HT-29 (cell line): ENCODE results near the gene PRKG1. TPM values are rescaled to one million over a fixed set of nuclear protein-coding genes. Genes with fewer than 3 reads are reported as not detected.
"Not testable (repeated sequence)": the region's sequence is repeated elsewhere in the genome, so short reads cannot be mapped to it uniquely, and the experiment has no call there.

Experiments
- DNase-seq: peaks from one replicate; pipeline ENCODE4 v3.0.0-alpha.2; 2015; ENCODE audit warnings: low spot score
- total RNA-seq: library from RNA; depleted of rRNA; stranded (reverse); fragments of >200 nt; shearing (Covaris generic); gene quantifications from 2 replicates; pipeline ENCODE4 v1.2.3, GENCODE V29; 2014

Gene PRKG1
- total RNA-seq, 1 experiment from 2014 or later = not detected

DNA sequence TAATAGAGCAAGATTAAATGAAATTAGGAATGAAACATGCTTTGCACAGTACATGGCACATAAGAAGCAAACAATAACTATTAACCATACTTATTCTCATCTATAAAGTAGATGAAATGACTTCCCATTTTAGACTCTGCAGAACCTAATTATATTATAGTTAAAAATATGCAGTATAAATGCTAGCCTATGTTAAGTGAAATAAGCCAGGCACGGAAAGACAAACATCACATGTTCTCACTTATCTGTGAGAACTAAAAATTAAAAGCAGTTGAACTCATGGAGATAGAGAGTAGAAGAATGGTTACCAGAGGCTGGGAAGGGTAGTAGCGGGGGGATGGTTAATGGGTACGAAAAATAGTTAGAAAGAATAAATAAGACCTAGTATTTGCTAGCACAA lies 247.0 kb downstream of the PRKG1 start:
- no peak for DNase-seq

DNA sequence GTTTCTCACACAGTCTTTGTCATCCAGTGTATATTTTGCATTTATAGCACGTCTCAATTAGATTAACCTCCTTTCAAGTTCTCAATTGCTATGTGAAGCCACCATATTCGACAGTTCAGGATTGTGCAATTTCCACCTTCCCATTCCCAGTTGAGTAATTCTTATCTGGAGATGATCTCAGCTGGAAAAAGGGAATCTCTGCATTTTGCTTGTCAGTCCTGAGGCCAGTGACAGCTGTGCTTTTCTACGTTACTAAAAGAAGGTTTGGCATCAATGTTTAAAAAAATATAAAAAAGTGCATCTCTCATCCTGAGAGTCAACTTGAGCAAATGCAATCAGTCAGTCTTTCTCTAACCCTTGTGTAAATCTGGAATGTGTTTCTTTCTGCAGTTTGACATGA lies 247.7 kb downstream of the PRKG1 start:
- no peak for DNase-seq

DNA sequence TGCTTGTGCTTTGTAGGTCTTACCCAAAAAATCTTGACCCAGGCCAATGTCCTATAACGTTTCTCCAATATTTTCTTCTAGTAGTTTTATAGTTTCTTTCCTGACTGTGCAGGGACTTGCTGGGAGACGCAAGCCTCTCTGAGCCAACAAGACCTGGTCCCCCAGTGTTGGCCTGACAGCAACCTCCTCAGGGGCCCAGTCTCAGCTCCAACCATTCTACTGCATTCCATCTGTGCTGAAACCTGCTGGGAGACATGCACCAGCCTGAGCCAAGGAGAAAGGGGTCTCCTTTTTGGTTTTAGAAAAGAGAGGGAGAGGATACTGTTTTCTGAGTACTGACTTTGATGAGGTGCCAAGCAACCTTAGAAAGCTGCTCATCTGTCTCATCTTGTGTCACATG lies 251.4 kb downstream of the PRKG1 start:
- DNase-seq = no peak

DNA sequence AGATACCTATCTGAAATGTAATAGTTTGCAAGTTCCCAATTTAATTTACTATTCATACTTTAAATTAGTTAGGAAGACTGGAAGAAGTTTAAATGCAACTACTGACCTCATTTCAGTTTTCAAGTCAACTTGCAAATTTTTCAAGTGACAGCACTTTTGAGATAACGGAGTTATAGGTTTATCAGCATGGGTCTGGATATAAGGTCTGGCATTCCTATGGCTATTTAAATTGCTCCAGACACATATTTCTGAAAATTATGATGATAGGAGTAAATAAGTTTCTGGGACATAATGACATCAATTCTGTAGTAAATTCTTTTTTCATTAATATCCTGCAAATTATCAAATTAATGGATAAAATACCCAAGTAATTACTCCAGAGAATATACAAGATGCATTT lies 251.9 kb downstream of the PRKG1 start:
- no peak for DNase-seq

DNA sequence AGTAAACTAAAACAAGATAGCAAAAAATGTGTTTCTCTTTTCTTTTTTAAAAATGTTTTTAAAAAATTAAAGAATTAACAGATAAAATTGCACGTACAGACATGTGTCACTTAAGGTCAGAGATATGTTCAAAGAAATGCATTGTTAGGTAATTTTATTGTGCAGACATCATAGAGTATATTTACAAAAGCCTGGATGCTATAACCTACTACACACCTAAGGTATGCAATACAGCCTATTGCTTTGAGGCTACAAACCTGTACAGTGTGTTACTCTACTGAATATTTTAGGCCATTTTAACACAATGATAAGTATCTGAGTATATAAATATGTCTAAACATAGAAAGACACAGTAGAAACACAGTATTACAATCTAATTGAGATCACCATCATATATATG lies 253.1 kb downstream of the PRKG1 start:
- no peak for DNase-seq

DNA sequence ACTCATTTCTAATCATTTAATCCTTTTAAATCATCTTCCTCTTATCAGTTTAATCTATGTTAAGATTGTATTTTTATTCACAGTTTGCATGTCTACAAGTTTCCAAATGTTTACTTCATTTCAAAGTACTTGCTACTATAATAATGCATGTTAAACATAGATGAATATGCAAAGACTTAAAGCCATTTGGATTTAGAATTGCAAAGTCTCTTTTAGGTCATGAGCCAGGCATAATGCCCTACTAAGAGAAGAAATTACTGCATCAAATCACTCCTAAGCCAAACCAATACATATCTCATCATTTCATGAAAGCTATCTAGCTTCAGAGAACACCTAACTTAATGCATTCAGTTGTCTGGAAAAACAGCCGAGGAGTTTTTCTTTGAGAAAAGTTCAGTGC lies 266.1 kb downstream of the PRKG1 start:
- DNase-seq = no peak

DNA sequence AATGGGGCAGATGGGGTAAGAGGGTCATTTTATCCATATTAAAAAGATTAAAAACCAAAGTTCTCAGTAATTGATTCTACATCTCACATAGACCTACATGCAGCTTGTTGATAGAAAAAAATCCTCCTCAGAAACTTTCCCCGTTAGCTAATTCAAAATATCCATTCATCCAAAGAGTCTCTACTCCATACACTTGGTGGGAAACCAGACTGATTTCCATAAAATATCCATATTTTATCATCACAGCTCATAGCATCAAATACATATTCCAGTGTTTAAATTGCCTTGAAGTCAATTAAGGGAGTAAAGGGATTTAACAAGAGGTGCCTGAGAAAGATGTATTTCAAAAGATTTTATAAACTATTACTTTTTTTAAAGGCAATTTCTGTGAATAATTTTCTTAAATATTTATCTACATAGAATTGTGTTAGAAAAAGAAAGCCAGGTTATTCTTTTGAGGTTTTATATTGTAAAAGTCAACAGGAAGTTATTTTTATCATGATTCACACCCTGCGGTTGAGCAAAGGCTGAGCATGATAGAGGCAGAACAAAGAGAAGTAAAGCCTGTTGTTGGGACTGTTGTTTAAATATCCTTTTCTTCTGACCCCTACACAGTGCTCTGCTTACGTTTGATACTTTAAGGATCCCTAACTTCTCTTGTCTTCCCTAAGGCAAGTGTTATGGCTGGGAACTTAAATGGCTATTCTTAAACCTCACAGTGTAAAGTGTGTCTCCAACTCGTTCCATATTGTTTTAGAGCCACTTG lies 266.7 kb downstream of the PRKG1 start:
- DNase-seq = no peak

DNA sequence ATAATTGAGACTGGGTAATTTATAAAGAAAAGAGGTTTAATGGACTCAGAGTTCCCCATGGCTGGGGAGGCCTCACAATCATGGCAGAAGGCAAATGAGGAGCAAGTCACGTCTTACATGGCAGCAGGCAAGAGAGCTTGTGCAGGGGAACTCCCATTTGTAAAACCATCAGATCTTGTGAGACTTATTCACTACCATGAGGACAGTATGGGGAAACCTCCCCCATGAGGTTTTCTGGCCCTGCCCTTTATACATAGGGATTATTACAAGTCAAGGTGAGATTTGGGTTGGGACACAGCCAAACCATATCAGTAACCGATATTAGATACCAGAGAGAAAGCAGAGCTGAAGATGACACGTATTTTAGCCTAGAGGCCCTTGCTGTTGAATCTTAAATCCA lies 267.5 kb downstream of the PRKG1 start:
- DNase-seq = not testable (repeated sequence)

DNA sequence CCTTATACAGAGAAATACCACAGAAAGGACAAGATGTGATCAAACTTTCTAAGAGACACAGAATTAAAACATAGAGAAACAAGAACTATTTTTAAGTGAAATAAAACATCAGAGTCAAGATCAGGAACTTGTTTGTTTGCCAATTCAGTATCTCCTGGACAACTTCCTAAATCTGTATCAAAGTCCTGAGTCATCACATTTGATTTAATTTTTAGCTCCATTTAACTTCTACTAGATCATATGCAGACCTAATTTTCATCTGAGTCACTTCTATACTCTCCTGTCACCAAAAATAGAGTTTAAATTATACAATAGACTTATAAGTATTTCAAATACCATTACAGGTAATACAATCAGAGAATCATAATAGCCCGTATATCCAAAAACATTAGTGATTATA lies 268.1 kb downstream of the PRKG1 start:
- DNase-seq = no peak

DNA sequence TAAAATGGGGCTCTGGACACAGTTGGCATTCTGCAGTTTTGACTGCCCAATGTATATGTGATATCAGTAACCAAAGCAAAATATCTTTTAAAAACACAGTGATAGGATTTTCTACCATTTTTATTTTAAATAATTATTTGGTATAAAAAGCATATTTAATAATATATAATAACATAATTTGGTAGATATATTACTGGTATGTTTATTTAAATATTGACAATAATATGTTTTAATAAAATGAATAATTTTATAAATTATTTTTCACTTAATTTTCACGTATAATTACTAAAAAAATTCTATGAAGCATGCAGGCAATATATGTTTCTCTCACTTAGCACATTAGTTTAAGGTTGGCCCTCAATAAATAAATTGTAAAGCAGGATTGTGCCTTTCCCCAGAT lies 269.1 kb downstream of the PRKG1 start:
- DNase-seq = no peak

DNA sequence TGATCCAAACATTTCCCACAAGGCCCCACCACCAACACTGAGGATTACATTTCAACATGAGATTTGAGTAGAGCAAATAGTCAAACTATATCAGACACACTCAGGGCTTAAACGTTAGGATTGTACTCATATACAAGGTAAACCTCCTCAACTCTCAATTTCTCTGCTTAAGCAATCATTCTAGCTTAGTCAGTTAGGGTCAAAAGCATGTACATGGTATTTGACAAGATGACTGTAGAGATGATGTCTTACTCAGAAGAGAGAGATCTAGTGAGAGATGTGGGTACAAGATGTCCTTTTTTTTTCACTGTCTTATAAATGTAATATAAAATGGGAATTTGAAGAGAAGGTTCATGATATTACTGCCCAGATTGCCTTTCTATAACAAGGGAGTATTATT lies 270.1 kb downstream of the PRKG1 start:
- no peak for DNase-seq

DNA sequence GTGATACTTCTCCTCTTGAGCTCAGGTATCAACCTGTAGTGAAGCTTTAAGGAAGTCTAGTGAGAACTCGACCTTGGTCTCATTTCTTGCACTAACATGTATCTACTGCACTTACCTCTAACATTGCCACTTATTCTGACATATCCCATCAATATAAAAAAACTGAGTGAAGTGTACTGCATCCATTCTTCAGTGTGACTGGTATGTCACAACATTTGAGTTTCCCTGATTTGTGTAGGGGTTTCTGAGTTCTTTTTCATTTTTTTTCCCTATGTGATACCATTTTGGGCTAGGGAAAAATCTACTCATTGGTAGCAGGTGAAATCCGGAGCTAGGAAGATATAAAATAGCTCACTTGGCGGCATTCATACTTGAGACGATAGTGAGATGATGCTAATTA lies 274.3 kb downstream of the PRKG1 start:
- DNase-seq = no peak

DNA sequence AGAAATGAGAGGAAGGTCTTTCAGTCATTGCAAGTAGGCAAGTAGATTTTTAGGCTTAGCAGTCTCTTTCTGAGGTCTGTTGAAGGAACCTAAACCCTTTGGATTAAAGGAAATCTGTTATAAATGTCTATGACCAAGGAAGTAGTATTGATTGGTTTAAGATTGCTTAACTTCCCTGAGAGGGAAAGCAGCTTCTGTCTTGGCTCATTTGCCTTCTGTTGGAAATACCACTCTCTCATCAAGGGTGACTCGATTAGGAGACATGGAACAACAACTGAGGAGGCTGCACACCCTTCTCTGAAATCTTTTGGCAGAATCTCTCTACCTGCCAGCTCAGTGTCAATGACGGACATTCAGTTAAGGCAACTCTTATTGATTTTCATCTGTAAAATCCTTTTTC lies 282.9 kb downstream of the PRKG1 start:
- no peak for DNase-seq

DNA sequence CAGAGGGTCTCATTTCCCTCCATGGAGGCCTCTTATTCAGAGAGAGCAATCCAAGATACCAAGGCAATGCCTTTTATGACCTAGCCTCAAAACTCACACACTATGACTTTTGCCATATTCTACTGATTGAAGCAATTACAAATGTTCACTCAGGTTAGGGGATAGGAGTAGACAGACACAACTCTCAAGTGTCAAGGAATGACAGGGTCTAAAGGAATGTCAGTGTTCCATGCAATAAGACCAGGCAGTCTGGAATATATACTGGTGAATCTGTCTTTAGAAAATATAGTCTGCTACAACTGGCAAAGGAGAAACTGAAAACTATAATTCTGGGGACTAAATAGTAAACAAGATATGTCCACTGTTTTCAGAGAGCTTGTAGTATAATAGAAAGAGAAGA lies 283.9 kb downstream of the PRKG1 start:
- DNase-seq = no peak

DNA sequence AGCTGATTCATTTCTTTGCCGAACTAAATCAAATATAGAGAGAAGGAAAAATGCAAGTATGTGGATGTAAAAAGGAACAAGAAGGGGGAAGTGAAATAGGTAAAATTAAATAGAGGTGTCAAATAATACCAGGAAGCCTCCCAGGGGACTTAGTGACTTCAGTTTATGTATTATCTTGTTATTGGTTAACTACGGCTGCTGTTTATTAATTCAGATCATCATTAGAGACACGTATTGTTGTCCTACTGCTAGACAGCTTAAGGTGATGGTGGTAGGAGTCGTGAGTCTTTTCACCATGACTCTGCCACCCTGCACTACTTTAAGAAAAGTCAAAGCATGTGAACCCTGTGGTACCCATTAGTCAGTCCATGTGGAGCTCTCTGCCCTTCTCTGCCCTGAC lies 289.1 kb downstream of the PRKG1 start:
- no peak for DNase-seq

DNA sequence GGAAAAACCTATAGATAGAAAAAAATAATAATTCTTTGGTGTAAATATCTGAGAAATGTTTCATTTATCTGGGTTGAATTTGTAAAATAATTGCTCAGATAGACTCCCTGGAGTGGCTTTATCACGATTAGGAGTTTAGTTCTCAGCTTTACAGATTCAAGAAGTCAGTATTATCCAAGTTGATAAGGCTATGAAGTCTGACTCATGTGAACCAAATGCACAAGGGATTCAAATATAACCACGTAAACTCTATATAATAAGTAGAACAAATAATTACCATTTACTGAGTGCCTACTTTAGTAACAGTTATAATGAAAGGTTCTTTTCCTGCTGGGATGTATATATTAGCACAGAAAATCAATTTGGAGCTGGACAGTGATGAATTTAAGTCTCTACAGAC lies 290.4 kb downstream of the PRKG1 start:
- DNase-seq = no peak

DNA sequence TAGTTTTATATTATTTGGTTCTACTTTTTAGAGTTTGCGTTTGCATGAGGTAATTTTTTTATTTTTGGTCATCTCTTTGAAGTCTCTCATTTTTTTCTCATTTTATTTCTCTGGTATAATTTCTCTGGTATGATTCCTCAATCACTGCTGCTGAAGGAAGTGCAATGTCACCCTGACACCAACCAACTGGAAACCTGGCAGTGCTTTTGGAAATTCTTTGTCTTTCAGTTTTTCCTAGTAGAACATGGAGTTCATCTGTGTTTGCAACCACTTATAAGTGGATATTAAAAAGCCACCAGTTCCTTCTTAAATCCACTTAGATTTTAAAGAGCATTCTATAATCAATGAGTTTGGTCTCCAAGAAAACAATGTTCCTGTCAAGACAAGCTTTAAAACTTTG lies 291.8 kb downstream of the PRKG1 start:
- no peak for DNase-seq

DNA sequence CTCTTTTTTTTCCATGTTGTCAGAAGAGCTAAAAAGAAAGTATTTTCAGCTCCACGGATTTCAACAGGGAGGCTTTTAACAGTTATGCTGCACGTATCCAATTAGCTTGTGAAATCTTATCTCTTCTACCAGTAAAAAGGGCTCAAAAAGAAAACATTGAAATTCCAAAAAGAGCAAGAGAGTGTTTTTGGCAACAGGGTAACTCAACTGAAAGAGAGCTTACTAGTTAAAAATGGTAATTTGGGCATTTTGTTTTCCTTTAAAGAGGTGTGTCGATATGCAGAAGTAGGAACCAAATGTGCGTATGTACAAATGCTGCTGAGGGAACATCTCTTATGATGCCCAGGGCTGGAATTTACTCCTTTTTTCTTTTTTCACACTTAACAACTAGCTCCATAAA lies 292.8 kb downstream of the PRKG1 start:
- DNase-seq = no peak

DNA sequence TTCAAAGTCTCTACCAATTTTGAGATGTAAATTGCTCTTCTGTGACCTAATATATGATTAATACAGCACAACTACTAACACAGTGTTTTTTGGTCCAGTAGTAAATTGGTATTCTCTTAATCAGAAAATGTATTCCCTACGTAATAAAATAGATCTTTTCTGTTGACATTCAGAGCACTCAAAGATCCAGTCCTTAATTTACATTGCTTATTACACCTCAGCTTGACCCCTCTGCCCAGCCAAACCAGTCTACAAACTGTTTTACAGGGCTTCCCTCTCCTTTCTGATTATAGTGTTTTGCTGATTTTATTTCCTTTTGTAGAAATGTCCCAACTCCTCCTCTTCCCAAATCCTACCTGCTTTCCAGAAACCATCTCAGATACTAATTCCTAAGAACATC lies 293.4 kb downstream of the PRKG1 start:
- DNase-seq = no peak

DNA sequence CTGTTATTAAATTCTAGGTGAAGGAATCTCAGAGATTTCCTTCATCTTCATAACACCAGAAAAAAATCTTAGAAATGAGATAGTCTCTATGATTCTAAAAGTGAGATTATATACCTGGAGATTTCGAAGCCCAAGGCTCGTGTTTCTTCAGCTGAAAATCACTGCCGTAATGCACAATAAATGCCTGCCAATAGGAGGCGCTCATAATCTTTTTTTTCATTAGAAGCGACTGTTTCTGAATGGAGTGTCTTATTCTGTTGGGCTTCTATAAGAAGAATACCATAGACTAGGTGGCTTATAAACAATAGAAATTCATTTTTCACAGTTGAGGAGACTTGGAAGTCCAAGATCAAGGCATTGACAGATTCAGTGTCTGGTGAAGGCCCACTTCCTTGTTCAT lies 294.7 kb downstream of the PRKG1 start:
- DNase-seq = no peak

DNA sequence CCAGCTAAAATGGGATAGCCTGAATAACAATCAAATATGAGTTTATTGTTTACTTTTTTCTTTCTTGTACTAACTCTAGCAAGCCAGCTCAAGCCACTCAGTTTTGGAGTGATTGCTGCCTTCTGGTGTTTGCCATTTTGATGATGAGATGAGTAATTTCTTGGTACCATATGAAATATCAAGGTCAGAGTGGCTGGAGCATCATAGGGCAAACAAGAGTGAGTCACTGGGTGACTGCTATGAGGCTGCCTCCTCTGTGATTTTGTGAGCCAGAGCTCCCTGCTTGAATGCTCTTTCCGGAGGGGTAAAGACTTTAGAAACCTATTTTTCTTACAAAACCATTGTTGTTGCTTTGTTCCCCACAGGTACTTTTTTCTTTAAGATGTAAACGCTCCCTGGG lies 295.6 kb downstream of the PRKG1 start:
- no peak for DNase-seq

DNA sequence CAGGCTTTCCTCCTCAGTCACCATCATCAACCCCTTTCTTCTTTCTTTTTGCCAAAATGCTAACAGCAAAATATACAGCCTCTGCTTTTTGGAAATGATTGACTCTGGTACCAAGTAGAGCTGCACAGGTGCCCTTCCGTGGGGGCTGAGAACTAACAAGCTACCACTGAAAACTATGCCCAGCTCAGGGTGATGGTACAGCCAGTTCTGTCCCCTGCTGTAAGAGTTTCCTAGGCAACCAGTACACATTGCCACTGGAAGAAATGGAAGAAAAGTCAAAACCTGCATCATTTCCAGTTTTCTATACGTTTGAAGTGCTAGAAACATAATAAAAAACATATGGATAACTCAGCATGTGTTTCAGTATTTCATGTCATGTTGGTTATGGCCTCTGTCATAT lies 297.5 kb downstream of the PRKG1 start:
- no peak for DNase-seq

DNA sequence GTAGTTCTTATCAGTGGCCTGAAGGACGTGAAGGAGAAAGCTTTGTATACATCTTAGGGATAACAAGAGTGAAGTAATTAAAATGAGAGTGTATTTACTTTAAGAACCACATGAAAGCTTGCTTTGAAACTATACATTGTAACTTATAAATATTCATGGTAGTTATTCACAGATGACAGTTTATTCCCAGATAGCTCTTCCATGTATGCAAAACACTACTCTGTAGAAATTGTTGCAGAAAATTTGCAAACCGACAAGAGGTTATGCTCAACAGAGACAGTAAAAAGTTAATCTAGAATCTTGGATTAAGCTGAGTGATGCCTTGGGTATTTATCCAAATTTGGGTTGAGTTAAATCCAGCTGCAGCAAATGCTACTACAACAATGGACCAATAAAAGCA lies 301.5 kb downstream of the PRKG1 start:
- no peak for DNase-seq
